ENCODE results near the gene TERT.
"Not testable (repeated sequence)": the region's sequence is repeated elsewhere in the genome, so short reads cannot be mapped to it uniquely, and the experiment has no call there.

The TERT gene

DNA sequence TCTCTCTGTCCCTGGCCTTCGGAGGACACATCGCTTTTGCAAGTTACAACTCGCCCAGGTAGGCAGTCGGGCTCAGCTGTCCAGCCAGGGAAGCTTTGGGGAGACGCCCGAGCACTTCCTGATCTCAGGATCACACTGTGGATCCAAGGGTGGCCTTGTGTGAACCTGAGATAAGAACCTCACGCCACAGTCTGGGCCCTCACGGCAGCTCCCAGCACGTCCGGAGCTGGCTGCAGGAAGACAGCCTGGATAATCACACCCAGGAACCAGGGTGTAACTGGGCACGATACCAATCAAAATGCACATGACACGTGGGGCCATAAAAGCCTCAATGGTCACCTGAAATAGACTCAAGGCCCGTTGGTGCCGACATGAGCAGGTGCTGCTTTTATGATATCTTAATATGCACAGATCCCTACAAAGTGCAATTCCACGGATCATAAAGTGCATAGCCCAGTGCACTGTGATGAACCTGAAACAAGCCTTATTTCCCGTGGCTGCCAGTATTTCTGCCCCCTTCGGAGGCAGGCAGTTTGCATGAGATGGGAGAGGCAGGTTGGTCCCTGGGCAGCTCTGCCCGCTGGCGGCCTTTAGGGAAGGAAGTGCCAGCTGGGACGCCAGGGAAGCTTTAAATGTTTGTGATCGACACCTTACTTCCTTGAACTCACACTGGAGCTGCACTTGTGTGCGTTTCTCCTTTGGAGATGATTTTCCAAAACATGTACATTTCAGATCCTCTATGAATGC, 55.2 kb downstream of the TERT start:
- FAIRE-seq (no peak), DNase-seq (ENCODE audit: insufficient read length, low spot score) (no peak)
- no peak for TF ChIP-seq CTCF (IDR thresholded peaks at IDR 0.05; ENCODE audit: insufficient read depth, missing control alignments)

DNA sequence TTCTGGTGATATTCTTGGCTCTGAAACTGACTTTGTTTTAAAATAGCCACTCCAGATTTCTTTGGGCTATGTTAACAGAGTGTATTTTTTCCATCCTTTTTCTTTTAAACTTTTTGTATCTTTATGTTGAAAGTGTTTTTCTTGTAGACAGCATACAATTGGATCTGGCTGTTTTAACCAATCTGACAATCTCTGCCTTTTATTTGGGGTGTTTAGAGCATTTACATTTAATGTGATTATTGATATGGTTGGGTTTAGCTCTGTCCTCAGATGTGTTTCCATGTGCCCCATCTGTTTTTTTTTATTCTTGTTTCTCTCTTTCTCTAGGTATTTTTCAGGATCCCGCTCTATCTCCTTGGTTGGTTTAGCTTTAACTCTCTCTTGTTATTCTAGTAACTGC, 59.0 kb downstream of the TERT start:
- DNase-seq (ENCODE audit: insufficient read length, low spot score) (no peak), FAIRE-seq (no peak)
- no peak for TF ChIP-seq CTCF (IDR thresholded peaks at IDR 0.05; ENCODE audit: insufficient read depth, missing control alignments)

GRCh38 chr5:1235379-1235778, 59.5 kb downstream of the TERT start:
- TF ChIP-seq CTCF (IDR thresholded peaks at IDR 0.05; ENCODE audit: insufficient read depth, missing control alignments), result no peak
- FAIRE-seq (no peak), DNase-seq (ENCODE audit: insufficient read length, low spot score) (no peak)

GRCh38 chr5:1232780-1233179, 62.1 kb downstream of the TERT start:
- DNase-seq (ENCODE audit: insufficient read length, low spot score), result no peak
- no peak for FAIRE-seq
- no peak for TF ChIP-seq CTCF (IDR thresholded peaks at IDR 0.05; ENCODE audit: insufficient read depth, missing control alignments)

GRCh38 chr5:1231354-1231905, 63.4 kb downstream of the TERT start:
- TF ChIP-seq CTCF (IDR thresholded peaks at IDR 0.05; ENCODE audit: insufficient read depth, missing control alignments), result no peak
- no peak for FAIRE-seq
- no peak for DNase-seq (ENCODE audit: insufficient read length, low spot score)

DNA sequence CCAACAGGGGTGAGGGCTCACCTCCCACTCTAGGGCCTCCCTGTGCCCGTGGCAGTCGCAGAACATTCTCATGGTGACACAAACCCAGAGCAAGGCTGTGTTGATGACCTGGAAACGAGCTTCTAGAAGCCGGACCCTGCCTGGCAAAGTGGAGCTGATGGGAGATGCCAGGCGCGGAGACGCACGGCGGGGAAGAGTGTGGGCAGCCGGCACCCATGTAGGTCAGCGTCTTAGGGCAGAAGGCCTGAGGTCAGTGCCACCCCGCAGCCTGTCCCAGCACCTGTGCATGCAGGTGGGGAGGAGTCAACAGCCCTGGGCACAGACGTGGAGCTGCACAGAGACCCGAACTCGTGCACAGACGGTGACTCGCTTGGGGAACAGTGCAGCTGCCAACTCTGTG, 64.3 kb downstream of the TERT start:
- FAIRE-seq (no peak), DNase-seq (ENCODE audit: insufficient read length, low spot score) (no peak)
- no peak for TF ChIP-seq CTCF (IDR thresholded peaks at IDR 0.05; ENCODE audit: insufficient read depth, missing control alignments)

GRCh38 chr5:1229822-1230221, 65.0 kb downstream of the TERT start:
- FAIRE-seq (no peak), DNase-seq (ENCODE audit: insufficient read length, low spot score) (no peak)
- no peak for TF ChIP-seq CTCF (IDR thresholded peaks at IDR 0.05; ENCODE audit: insufficient read depth, missing control alignments)

- DNase-seq (ENCODE audit: insufficient read length, low spot score); FAIRE-seq: not testable (repeated sequence)
Observed at GRCh38 chr5:1229023-1229422, 65.8 kb downstream of the TERT start.
